Kidney glomerular epithelial cell (primary cell): Measurements from ENCODE around the gene FKBP11.
"Not testable (repeated sequence)": the region's sequence is repeated elsewhere in the genome, so short reads cannot be mapped to it uniquely, and the experiment has no call there.

Experiments
- DNase-seq: peaks from one replicate; lab custom pipeline; 2025; lab: John Stamatoyannopoulos, UW

Gene FKBP11

GRCh38 chr12:48954841-48955501 is 29.7 kb upstream of the FKBP11 start:
- no peak for DNase-seq

GRCh38 chr12:48954061-48954460 is 28.8 kb upstream of the FKBP11 start:
- no peak for DNase-seq

GRCh38 chr12:48952691-48953090 is 27.4 kb upstream of the FKBP11 start:
- DNase-seq = no peak

GRCh38 chr12:48947727-48948126 is 22.4 kb upstream of the FKBP11 start:
- DNase-seq = no peak

GRCh38 chr12:48946943-48947342 is 21.7 kb upstream of the FKBP11 start:
- no peak for DNase-seq

- DNase-seq = no peak
Measured at GRCh38 chr12:48946205-48946604, 20.9 kb upstream of the FKBP11 start.

- no peak for DNase-seq
Measured at GRCh38 chr12:48943221-48943620, 17.9 kb upstream of the FKBP11 start.

GRCh38 chr12:48940181-48940580 is 14.9 kb upstream of the FKBP11 start:
- DNase-seq = no peak

- DNase-seq = no peak
Measured at GRCh38 chr12:48938805-48939204, 13.5 kb upstream of the FKBP11 start.

- no peak for DNase-seq
Measured at GRCh38 chr12:48937170-48937569, 11.9 kb upstream of the FKBP11 start.

- DNase-seq = no peak
Measured at GRCh38 chr12:48936379-48936979, 11.2 kb upstream of the FKBP11 start.

GRCh38 chr12:48934312-48934706 is 9.0 kb upstream of the FKBP11 start:
- no peak for DNase-seq

GRCh38 chr12:48933664-48934311 is 8.5 kb upstream of the FKBP11 start:
- no peak for DNase-seq

GRCh38 chr12:48932878-48933277 is 7.6 kb upstream of the FKBP11 start:
- no peak for DNase-seq

- no peak for DNase-seq
Measured at GRCh38 chr12:48930475-48930874, 5.2 kb upstream of the FKBP11 start.

- DNase-seq = no peak
Measured at GRCh38 chr12:48929551-48929950, 4.3 kb upstream of the FKBP11 start.

GRCh38 chr12:48927261-48927660 is 2.0 kb upstream of the FKBP11 start:
- no peak for DNase-seq

- DNase-seq = peak; percentile 19
Measured at GRCh38 chr12:48924617-48925303, 532 bp downstream of the FKBP11 start.

GRCh38 chr12:48923117-48923516 is 2.2 kb downstream of the FKBP11 start:
- DNase-seq = no peak

GRCh38 chr12:48917857-48918537 is 7.3 kb downstream of the FKBP11 start:
- no peak for DNase-seq

- DNase-seq = no peak
Measured at GRCh38 chr12:48910196-48910595, 15.1 kb downstream of the FKBP11 start.

- not testable (repeated sequence) for DNase-seq
Measured at GRCh38 chr12:48909698-48910097, 15.6 kb downstream of the FKBP11 start.
